CD4-positive, alpha-beta T cell (primary cell): ENCODE data around the gene DCBLD2. TPM values are rescaled to one million over a fixed set of nuclear protein-coding genes. Genes with fewer than 3 reads are reported as not detected.

ENCODE experiments used
- ATAC-seq: fragments of 200-7000 bp; cut with Tn5 transposase; one replicate; pipeline ENCODE4 v1.10.0; 2022; ENCODE audit warnings: mild to moderate bottlenecking; ENCODE audit not compliant: poor library complexity
- CTCF ChIA-PET: fragments of 350-600 bp; sonication (Branson Sonifier 250); formaldehyde crosslinking; loops from one replicate; lab custom pipeline; 2021; ENCODE audit warnings: antibody characterized with exemption, inconsistent platforms; lab: Charles Lee
- POLR2A ChIA-PET: fragments of 350-600 bp; sonication (Branson Sonifier 250); formaldehyde crosslinking; loops from one replicate; lab custom pipeline; 2021; ENCODE audit warnings: antibody characterized with exemption, inconsistent platforms; lab: Charles Lee
- DNase-seq, 14 experiments: peaks; one replicate each; pipeline ENCODE4 v3.0.0-alpha.2; 2013 to 2020; ENCODE audit warnings: mixed read lengths in 2 of 14
- H3K27ac ChIP-seq, 2 donors: one replicate each; pipeline versions ENCODE4 v1.5.1 to v1.7.0; 2013; ENCODE audit warnings: low read length in 2 of 2, low read depth in 1 of 2, mild to moderate bottlenecking in 1 of 2
- H3K27me3 ChIP-seq, 2 experiments: 1 replicate in 1 of 2; 2 replicates in 1 of 2; pipeline versions ENCODE4 v1.6.1 to v1.7.0; 2013; ENCODE audit warnings: low read length in 2 of 2, control low read depth in 1 of 2, mild to moderate bottlenecking in 1 of 2, moderate library complexity in 1 of 2; ENCODE audit not compliant: insufficient read depth in 2 of 2, control insufficient read depth in 1 of 2
- H3K36me3 ChIP-seq: one replicate; pipeline ENCODE4 v1.6.1; 2013; ENCODE audit warnings: low read length, control low read depth; ENCODE audit not compliant: insufficient read depth
- H3K4me1 ChIP-seq: one replicate; pipeline ENCODE4 v1.6.1; 2013; ENCODE audit warnings: low read length, control low read depth; ENCODE audit not compliant: insufficient read depth
- H3K4me3 ChIP-seq: one replicate; pipeline ENCODE4 v1.5.1; 2013; ENCODE audit warnings: mild to moderate bottlenecking, low read length, moderate library complexity
- H3K9me3 ChIP-seq, 2 experiments: 1 replicate in 1 of 2; 2 replicates in 1 of 2; pipeline versions ENCODE4 v1.6.1 to v1.7.0; 2013; ENCODE audit warnings: low read length in 2 of 2, mild to moderate bottlenecking in 2 of 2, control low read depth in 1 of 2, moderate library complexity in 1 of 2; ENCODE audit not compliant: control insufficient read depth in 1 of 2, insufficient read depth in 1 of 2
- H3K27ac Mint-ChIP-seq: one replicate; pipeline ENCODE4 v1.8.0; 2020; ENCODE audit warnings: mixed read lengths
- H3K27me3 Mint-ChIP-seq: one replicate; pipeline ENCODE4 v1.8.0; 2021; ENCODE audit warnings: mixed read lengths
- H3K36me3 Mint-ChIP-seq: one replicate; pipeline ENCODE4 v1.8.0; 2021; ENCODE audit warnings: low read depth, mixed read lengths
- H3K4me1 Mint-ChIP-seq: one replicate; pipeline ENCODE4 v1.8.0; 2021; ENCODE audit warnings: low read depth, mixed read lengths
- H3K4me3 Mint-ChIP-seq: one replicate; pipeline ENCODE4 v1.8.0; 2020; ENCODE audit warnings: mild to moderate bottlenecking, mixed read lengths
- H3K9me3 Mint-ChIP-seq: one replicate; pipeline ENCODE4 v1.8.0; 2020; ENCODE audit warnings: mixed read lengths
- intact Hi-C, 2 experiments: fragments of 100-400 bp; cut with DNase I in 1 of 2; cut with micrococcal nuclease in 1 of 2; formaldehyde crosslinking; loops; one replicate each; pipeline versions ENCODE4 v1.15.1 to v1.9.0; 2023 to 2025; cut with DNase I, micrococcal nuclease
- total RNA-seq, 174 experiments: library from RNA in 2 of 174; stranded (reverse) in 2 of 174; gene quantifications; one replicate each; pipeline ENCODE4 v1.2.3 and lab custom pipeline; 2021 to 2026
- TF ChIP-seq, protein P1 (sequence below): fragments of 200-600 bp; IDR thresholded peaks from one replicate; pipeline ENCODE4 v1.8.0; 2022; ENCODE audit warnings: antibody characterized with exemption, mild to moderate bottlenecking

The DCBLD2 gene
- total RNA-seq, 2 experiments from 2014 or later: 2.2 to 2.5 TPM

DNA sequence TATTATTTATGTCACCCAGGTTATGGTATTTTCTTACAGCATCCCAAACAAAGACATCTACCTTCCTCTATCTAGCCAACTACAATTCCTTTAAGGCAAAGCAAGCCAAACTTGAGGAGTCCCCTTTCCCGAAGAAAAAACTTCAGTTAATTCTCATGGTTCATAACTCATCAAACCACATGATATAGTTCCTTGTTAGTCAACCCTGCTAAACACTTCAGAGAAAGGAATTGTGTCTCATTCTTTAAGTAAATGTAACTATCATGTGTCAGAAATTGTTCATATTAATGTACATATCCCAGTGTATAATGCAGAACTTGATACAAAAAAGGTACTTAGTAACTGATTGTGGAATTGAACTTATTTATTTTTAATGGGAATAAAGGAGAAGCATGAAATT is 93.9 kb downstream of the DCBLD2 start:
- DNase-seq: no peak
- H3K4me1 Mint-ChIP-seq: no peaks in the 10 kb centered on the region
- no peak overlapping the region for H3K4me3 ChIP-seq
- no peaks in the 10 kb centered on the region for H3K9me3 ChIP-seq
- H3K36me3 Mint-ChIP-seq: peaks cover 36% of the 10 kb centered on the region
- no peak overlapping the region for H3K4me3 Mint-ChIP-seq
- no peaks in the 10 kb centered on the region for H3K9me3 Mint-ChIP-seq
- no peaks in the 10 kb centered on the region for H3K4me1 ChIP-seq
- no peak for ATAC-seq
- intact Hi-C loops: no loop called here
- no peaks in the 10 kb centered on the region for H3K27me3 ChIP-seq
- no peaks in the 10 kb centered on the region for H3K36me3 ChIP-seq
- TF ChIP-seq, protein P1, sequence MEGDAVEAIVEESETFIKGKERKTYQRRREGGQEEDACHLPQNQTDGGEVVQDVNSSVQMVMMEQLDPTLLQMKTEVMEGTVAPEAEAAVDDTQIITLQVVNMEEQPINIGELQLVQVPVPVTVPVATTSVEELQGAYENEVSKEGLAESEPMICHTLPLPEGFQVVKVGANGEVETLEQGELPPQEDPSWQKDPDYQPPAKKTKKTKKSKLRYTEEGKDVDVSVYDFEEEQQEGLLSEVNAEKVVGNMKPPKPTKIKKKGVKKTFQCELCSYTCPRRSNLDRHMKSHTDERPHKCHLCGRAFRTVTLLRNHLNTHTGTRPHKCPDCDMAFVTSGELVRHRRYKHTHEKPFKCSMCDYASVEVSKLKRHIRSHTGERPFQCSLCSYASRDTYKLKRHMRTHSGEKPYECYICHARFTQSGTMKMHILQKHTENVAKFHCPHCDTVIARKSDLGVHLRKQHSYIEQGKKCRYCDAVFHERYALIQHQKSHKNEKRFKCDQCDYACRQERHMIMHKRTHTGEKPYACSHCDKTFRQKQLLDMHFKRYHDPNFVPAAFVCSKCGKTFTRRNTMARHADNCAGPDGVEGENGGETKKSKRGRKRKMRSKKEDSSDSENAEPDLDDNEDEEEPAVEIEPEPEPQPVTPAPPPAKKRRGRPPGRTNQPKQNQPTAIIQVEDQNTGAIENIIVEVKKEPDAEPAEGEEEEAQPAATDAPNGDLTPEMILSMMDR: no peak
- H3K27ac Mint-ChIP-seq: no peak overlapping the region
- CTCF ChIA-PET: no interaction called here
- H3K27ac ChIP-seq: no peak overlapping the region
- POLR2A ChIA-PET: no interaction called here
- H3K27me3 Mint-ChIP-seq: no peaks in the 10 kb centered on the region

DNA sequence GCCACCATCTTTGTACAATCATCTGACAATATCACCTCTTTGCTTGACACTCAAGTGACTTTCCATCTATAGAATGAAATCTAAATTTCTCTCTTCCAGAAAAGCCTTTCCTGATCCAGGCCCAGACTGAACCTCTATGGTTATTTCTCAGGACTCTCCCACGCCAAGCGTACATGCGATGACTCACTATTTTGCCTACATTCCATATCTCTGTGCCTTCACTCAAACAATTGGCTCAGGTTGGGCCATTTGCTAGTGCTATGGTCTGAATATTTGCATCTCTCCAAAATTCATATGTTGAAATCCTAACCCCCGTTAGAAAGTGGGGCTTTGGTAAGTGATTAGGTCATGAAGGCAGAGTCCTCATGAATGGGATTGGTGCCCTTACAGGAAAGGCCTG is 94.5 kb downstream of the DCBLD2 start:
- Histone ChIP-seq H3K4me1 (no peaks in the 10 kb centered on the region), H3K36me3 (no peaks in the 10 kb centered on the region), H3K4me3 (no peak overlapping the region), H3K27ac (no peak overlapping the region), H3K9me3 (no peaks in the 10 kb centered on the region), H3K27me3 (no peaks in the 10 kb centered on the region)
- Mint-ChIP-seq H3K27ac (no peak overlapping the region), H3K36me3 (peaks cover 36% of the 10 kb centered on the region), H3K9me3 (no peaks in the 10 kb centered on the region), H3K4me3 (no peak overlapping the region), H3K4me1 (no peaks in the 10 kb centered on the region), H3K27me3 (no peaks in the 10 kb centered on the region)
- ChIA-PET POLR2A (no interaction called here), CTCF (no interaction called here)
- ATAC-seq: no peak
- DNase-seq: no peak
- intact Hi-C loops: no loop called here
- TF ChIP-seq, protein P1: no peak

DNA sequence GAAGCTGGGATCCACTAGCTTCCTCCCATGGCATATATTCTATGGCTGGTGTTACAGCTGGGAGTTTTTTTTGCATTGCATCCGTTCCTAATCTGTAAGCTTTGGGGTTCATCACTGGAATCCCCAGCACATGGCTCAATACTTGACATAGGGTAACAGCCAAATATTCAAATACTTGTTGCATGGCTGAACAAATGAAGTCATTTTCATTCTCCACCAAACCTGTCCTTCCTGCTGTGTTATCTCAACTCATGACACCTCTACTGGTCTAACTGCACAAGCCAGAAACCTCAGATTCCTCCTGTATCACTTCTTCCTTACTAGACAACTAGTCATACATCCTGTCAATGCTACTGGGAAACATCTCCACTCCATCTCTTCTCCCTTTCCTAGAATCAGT is 95.0 kb downstream of the DCBLD2 start:
- ChIA-PET POLR2A (no interaction called here), CTCF (no interaction called here)
- Mint-ChIP-seq H3K4me1 (no peaks in the 10 kb centered on the region), H3K9me3 (no peaks in the 10 kb centered on the region), H3K27ac (no peak overlapping the region), H3K36me3 (peaks cover 36% of the 10 kb centered on the region), H3K4me3 (no peak overlapping the region), H3K27me3 (no peaks in the 10 kb centered on the region)
- H3K27ac ChIP-seq: no peak overlapping the region
- no peaks in the 10 kb centered on the region for H3K9me3 ChIP-seq
- TF ChIP-seq, protein P1: no peak
- ATAC-seq: no peak
- H3K36me3 ChIP-seq: no peaks in the 10 kb centered on the region
- intact Hi-C loops: no loop called here
- no peaks in the 10 kb centered on the region for H3K27me3 ChIP-seq
- no peaks in the 10 kb centered on the region for H3K4me1 ChIP-seq
- no peak overlapping the region for H3K4me3 ChIP-seq
- no peak for DNase-seq
